Endothelial cell (in vitro differentiated cells): ENCODE measurements around the gene IFTAP. TPM values are rescaled to one million over a fixed set of nuclear protein-coding genes. Genes with fewer than 3 reads are reported as not detected.
"Not testable (repeated sequence)": the region's sequence is repeated elsewhere in the genome, so short reads cannot be mapped to it uniquely, and the experiment has no call there.

ENCODE experiments used
- DNase-seq: peaks from one replicate; pipeline ENCODE4 v3.0.0; 2021; ENCODE audit warnings: low spot score
- H3K27ac Mint-ChIP-seq: one replicate; pipeline ENCODE4 v1.8.0; 2021; ENCODE audit warnings: mixed read lengths, inconsistent platforms; ENCODE audit not compliant: unreplicated experiment
- H3K27me3 Mint-ChIP-seq: one replicate; pipeline ENCODE4 v1.8.0; 2021; ENCODE audit warnings: mild to moderate bottlenecking, moderate library complexity, mixed read lengths, inconsistent platforms; ENCODE audit not compliant: unreplicated experiment
- H3K36me3 Mint-ChIP-seq: one replicate; pipeline ENCODE4 v1.8.0; 2021; ENCODE audit warnings: mild to moderate bottlenecking, low read depth, mixed read lengths, inconsistent platforms; ENCODE audit not compliant: unreplicated experiment
- H3K4me1 Mint-ChIP-seq: one replicate; pipeline ENCODE4 v1.8.0; 2021; ENCODE audit warnings: mild to moderate bottlenecking, mixed read lengths, inconsistent platforms; ENCODE audit not compliant: unreplicated experiment
- H3K4me3 Mint-ChIP-seq: one replicate; pipeline ENCODE4 v1.8.0; 2021; ENCODE audit warnings: mild to moderate bottlenecking, mixed read lengths, inconsistent platforms; ENCODE audit not compliant: unreplicated experiment
- H3K9me3 Mint-ChIP-seq: one replicate; pipeline ENCODE4 v1.8.0; 2021; ENCODE audit warnings: mixed read lengths, inconsistent platforms; ENCODE audit not compliant: unreplicated experiment
- total RNA-seq: library from RNA; stranded (reverse); fragmentation: NEBNext Ultra II Directional; extraction: Animal tissue kit (Norgen Biotek cat#: 25700); gene quantifications from one replicate; pipeline ENCODE4 v1.2.1, GENCODE V29; 2021; ENCODE audit not compliant: unreplicated experiment
- TF ChIP-seq, protein P1 (sequence below): fragments of 200-600 bp; sonication (generic); IDR thresholded peaks from one replicate; pipeline ENCODE4 v1.5.0; 2021; ENCODE audit warnings: antibody characterized with exemption; ENCODE audit not compliant: unreplicated experiment

IFTAP gene
- total RNA-seq, 1 donor from 2014 or later, result 21.0 TPM

GRCh38 chr11:36657610-36658267 lies 63.4 kb downstream of the IFTAP start:
- Mint-ChIP-seq H3K27me3 (peaks cover 1% of the 10 kb centered on the region), H3K27ac (no peak overlapping the region), H3K4me3 (no peak overlapping the region), H3K36me3 (peaks cover 10% of the 10 kb centered on the region), H3K4me1 (no peaks in the 10 kb centered on the region), H3K9me3 (no peaks in the 10 kb centered on the region)
- DNase-seq, result no peak
- TF ChIP-seq, protein P1, sequence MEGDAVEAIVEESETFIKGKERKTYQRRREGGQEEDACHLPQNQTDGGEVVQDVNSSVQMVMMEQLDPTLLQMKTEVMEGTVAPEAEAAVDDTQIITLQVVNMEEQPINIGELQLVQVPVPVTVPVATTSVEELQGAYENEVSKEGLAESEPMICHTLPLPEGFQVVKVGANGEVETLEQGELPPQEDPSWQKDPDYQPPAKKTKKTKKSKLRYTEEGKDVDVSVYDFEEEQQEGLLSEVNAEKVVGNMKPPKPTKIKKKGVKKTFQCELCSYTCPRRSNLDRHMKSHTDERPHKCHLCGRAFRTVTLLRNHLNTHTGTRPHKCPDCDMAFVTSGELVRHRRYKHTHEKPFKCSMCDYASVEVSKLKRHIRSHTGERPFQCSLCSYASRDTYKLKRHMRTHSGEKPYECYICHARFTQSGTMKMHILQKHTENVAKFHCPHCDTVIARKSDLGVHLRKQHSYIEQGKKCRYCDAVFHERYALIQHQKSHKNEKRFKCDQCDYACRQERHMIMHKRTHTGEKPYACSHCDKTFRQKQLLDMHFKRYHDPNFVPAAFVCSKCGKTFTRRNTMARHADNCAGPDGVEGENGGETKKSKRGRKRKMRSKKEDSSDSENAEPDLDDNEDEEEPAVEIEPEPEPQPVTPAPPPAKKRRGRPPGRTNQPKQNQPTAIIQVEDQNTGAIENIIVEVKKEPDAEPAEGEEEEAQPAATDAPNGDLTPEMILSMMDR, result no peak

DNA sequence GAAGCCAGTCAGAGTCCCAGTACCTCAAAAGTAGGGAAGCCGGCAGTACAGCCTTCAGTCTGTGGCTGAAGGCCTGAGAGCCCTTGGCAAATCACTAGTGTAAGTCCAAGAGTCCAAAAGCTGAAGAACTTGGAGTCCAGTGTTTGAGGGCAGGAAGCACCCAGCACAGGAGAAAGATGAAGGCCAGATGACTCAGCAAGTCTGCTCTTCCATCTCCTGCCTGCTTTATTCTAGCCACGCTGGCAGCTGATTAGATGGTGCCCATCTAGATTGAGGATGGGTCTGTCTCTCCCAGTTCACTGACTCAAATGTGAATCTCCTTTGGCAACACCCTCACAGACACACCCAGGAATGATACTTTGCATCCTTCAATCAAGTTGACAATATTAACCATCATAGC lies 67.1 kb downstream of the IFTAP start:
- H3K27ac Mint-ChIP-seq, H3K27me3 Mint-ChIP-seq, H3K4me3 Mint-ChIP-seq, H3K9me3 Mint-ChIP-seq, DNase-seq, H3K4me1 Mint-ChIP-seq: not testable (repeated sequence)
- H3K36me3 Mint-ChIP-seq, result peaks cover 10% of the 10 kb centered on the region

GRCh38 chr11:36672815-36673450 lies 78.6 kb downstream of the IFTAP start:
- H3K36me3 Mint-ChIP-seq, result peaks cover 4% of the 10 kb centered on the region
- no peak overlapping the region for H3K4me3 Mint-ChIP-seq

DNA sequence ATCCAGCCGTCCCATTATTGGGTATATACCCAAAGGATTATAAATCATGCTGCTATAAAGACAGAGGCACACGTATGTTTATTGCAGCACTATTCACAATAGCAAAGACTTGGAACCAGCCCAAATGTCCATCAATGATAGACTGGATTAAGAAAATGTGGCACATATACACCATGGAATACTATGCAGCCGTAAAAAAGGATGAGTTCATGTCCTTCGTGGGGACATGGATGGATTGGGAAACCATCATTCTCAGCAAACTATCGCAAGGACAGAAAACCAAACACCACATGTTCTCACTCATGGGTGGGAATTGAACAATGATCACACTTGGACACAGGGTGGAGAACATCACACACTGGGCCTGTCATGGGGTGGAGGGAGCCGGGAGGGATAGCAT lies 85.2 kb downstream of the IFTAP start:
- H3K36me3 Mint-ChIP-seq, H3K9me3 Mint-ChIP-seq, H3K4me1 Mint-ChIP-seq, H3K27me3 Mint-ChIP-seq, DNase-seq, H3K4me3 Mint-ChIP-seq, H3K27ac Mint-ChIP-seq: not testable (repeated sequence)

More at GRCh38 chr11:36672815-36673450, 78.6 kb downstream of the IFTAP start:
- DNase-seq, result peak; percentile 7
- Mint-ChIP-seq H3K9me3 (peaks cover 8% of the 10 kb centered on the region), H3K27me3 (no peaks in the 10 kb centered on the region), H3K4me1 (no peaks in the 10 kb centered on the region), H3K27ac (no peak overlapping the region)
- TF ChIP-seq, protein P1, result peak; percentile 98

- Mint-ChIP-seq H3K4me3 (no peak overlapping the region), H3K27ac (no peak overlapping the region), H3K36me3 (no peaks in the 10 kb centered on the region), H3K4me1 (peaks cover 4% of the 10 kb centered on the region), H3K9me3 (no peaks in the 10 kb centered on the region), H3K27me3 (no peaks in the 10 kb centered on the region)
- TF ChIP-seq, protein P1, result no peak
- DNase-seq, result no peak
Measured at GRCh38 chr11:36683818-36684217, 89.5 kb downstream of the IFTAP start.
